C1 segment of cervical spinal cord (tissue), 14 donors: ENCODE measurements around the gene SAMHD1.
"Not testable (repeated sequence)": the region's sequence is repeated elsewhere in the genome, so short reads cannot be mapped to it uniquely, and the experiment has no call there.

Experiments
- DNase-seq, 14 donors: peaks; one replicate each; lab custom pipeline; 2025; lab: John Stamatoyannopoulos, UW

The SAMHD1 gene

GRCh38 chr20:36854348-36855240 lies 96.9 kb downstream of the SAMHD1 start:
- DNase-seq: no peak

- DNase-seq: peak in 11 of 14 donors; percentile 15 to 99 (median 52)
Observed at GRCh38 chr20:36852187-36852586, 99.3 kb downstream of the SAMHD1 start.

- DNase-seq: no peak
Observed at GRCh38 chr20:36851490-36851889, 100.0 kb downstream of the SAMHD1 start.

GRCh38 chr20:36850759-36851158 lies 100.7 kb downstream of the SAMHD1 start:
- DNase-seq: no peak

- DNase-seq: no peak
Observed at GRCh38 chr20:36849333-36850065, 102.0 kb downstream of the SAMHD1 start.

GRCh38 chr20:36848677-36849076 lies 102.8 kb downstream of the SAMHD1 start:
- no peak for DNase-seq

- peak in 3 of 14 donors; percentile 19 to 71 (median 30) for DNase-seq
Observed at GRCh38 chr20:36848078-36848660, 103.3 kb downstream of the SAMHD1 start.

GRCh38 chr20:36847710-36848040 lies 103.8 kb downstream of the SAMHD1 start:
- no peak for DNase-seq

GRCh38 chr20:36847009-36847709 lies 104.3 kb downstream of the SAMHD1 start:
- DNase-seq: peak in 12 of 14 donors; percentile 16 to 90 (median 48)

GRCh38 chr20:36845288-36845971 lies 106.1 kb downstream of the SAMHD1 start:
- peak in 11 of 14 donors; percentile 31 to 73 (median 50) for DNase-seq

- not testable (repeated sequence) for DNase-seq
Observed at GRCh38 chr20:36841030-36841429, 110.5 kb downstream of the SAMHD1 start.
